KOPT-K1 (cell line): ENCODE results near the gene PTPRN2.

Source experiments
- H3K27ac ChIP-seq: fragments of 200-600 bp; sonication (generic); 2 replicates; pipeline ENCODE4 v1.5.1; 2016; ENCODE audit warnings: antibody characterized with exemption, mild to moderate bottlenecking, low read depth, low read length; ENCODE audit not compliant: poor library complexity, severe bottlenecking
- H3K36me3 ChIP-seq: fragments of 200-600 bp; sonication (generic); 2 replicates; pipeline ENCODE4 v1.5.1; 2017; ENCODE audit warnings: antibody characterized with exemption, mild to moderate bottlenecking, low read length, moderate library complexity; ENCODE audit not compliant: insufficient read depth
- H3K9me3 ChIP-seq: fragments of 200-600 bp; sonication (generic); 2 replicates; pipeline ENCODE4 v1.5.1; 2017; ENCODE audit warnings: antibody characterized with exemption, low read length, mild to moderate bottlenecking; ENCODE audit not compliant: insufficient read depth, poor library complexity, severe bottlenecking

PTPRN2 gene

GRCh38 chr7:157977306-157977705 lies 610.3 kb downstream of the PTPRN2 start:
- H3K27ac ChIP-seq, result no peak overlapping the region
- no peaks in the 10 kb centered on the region for H3K36me3 ChIP-seq
- peaks cover 35% of the 10 kb centered on the region for H3K9me3 ChIP-seq

GRCh38 chr7:157976406-157976805 lies 611.2 kb downstream of the PTPRN2 start:
- Histone ChIP-seq H3K36me3 (no peaks in the 10 kb centered on the region), H3K9me3 (peaks cover 40% of the 10 kb centered on the region), H3K27ac (no peak overlapping the region)

GRCh38 chr7:157975401-157976372 lies 611.9 kb downstream of the PTPRN2 start:
- H3K9me3 ChIP-seq, result peaks cover 41% of the 10 kb centered on the region
- H3K27ac ChIP-seq, result no peak overlapping the region
- H3K36me3 ChIP-seq, result no peaks in the 10 kb centered on the region

- Histone ChIP-seq H3K27ac (no peak overlapping the region), H3K36me3 (no peaks in the 10 kb centered on the region), H3K9me3 (peaks cover 50% of the 10 kb centered on the region)
These were observed 612.9 kb downstream of the PTPRN2 start for GRCh38 chr7:157974678-157975230.

GRCh38 chr7:157973971-157974677 lies 613.5 kb downstream of the PTPRN2 start:
- Histone ChIP-seq H3K27ac (no peak overlapping the region), H3K9me3 (peaks cover 56% of the 10 kb centered on the region), H3K36me3 (no peaks in the 10 kb centered on the region)

- H3K27ac ChIP-seq, result no peak overlapping the region
- no peaks in the 10 kb centered on the region for H3K36me3 ChIP-seq
- H3K9me3 ChIP-seq, result peaks cover 56% of the 10 kb centered on the region
These were observed 614.7 kb downstream of the PTPRN2 start for GRCh38 chr7:157972914-157973313.

GRCh38 chr7:157971501-157971900 lies 616.1 kb downstream of the PTPRN2 start:
- peaks cover 56% of the 10 kb centered on the region for H3K9me3 ChIP-seq
- no peaks in the 10 kb centered on the region for H3K36me3 ChIP-seq
- H3K27ac ChIP-seq, result no peak overlapping the region

- H3K27ac ChIP-seq, result no peak overlapping the region
- no peaks in the 10 kb centered on the region for H3K36me3 ChIP-seq
- peaks cover 56% of the 10 kb centered on the region for H3K9me3 ChIP-seq
These were observed 616.9 kb downstream of the PTPRN2 start for GRCh38 chr7:157970744-157971143.

GRCh38 chr7:157969995-157970394 lies 617.6 kb downstream of the PTPRN2 start:
- Histone ChIP-seq H3K36me3 (no peaks in the 10 kb centered on the region), H3K9me3 (peaks cover 48% of the 10 kb centered on the region), H3K27ac (no peak overlapping the region)

GRCh38 chr7:157966490-157966889 lies 621.1 kb downstream of the PTPRN2 start:
- H3K27ac ChIP-seq, result no peak overlapping the region
- H3K36me3 ChIP-seq, result no peaks in the 10 kb centered on the region
- peaks cover 16% of the 10 kb centered on the region for H3K9me3 ChIP-seq

- Histone ChIP-seq H3K27ac (no peak overlapping the region), H3K9me3 (peaks cover 3% of the 10 kb centered on the region)
These were observed 623.1 kb downstream of the PTPRN2 start for GRCh38 chr7:157964521-157964920.

GRCh38 chr7:157964016-157964415 lies 623.6 kb downstream of the PTPRN2 start:
- no peaks in the 10 kb centered on the region for H3K36me3 ChIP-seq
- no peak overlapping the region for H3K27ac ChIP-seq
- H3K9me3 ChIP-seq, result peaks cover 5% of the 10 kb centered on the region

More at GRCh38 chr7:157964521-157964920, 623.1 kb downstream of the PTPRN2 start:
- no peaks in the 10 kb centered on the region for H3K36me3 ChIP-seq

GRCh38 chr7:157963526-157963925 lies 624.1 kb downstream of the PTPRN2 start:
- no peak overlapping the region for H3K27ac ChIP-seq
- no peaks in the 10 kb centered on the region for H3K36me3 ChIP-seq
- peaks cover 9% of the 10 kb centered on the region for H3K9me3 ChIP-seq

- peaks cover 10% of the 10 kb centered on the region for H3K9me3 ChIP-seq
- no peaks in the 10 kb centered on the region for H3K36me3 ChIP-seq
- no peak overlapping the region for H3K27ac ChIP-seq
These were observed 624.9 kb downstream of the PTPRN2 start for GRCh38 chr7:157962458-157963306.
